G401 (cell line): ENCODE data around the gene ATP9B. TPM values are rescaled to one million over a fixed set of nuclear protein-coding genes. Genes with fewer than 3 reads are reported as not detected.
"Not testable (repeated sequence)": the region's sequence is repeated elsewhere in the genome, so short reads cannot be mapped to it uniquely, and the experiment has no call there.

Experiments used
- DNase-seq: peaks from one replicate; pipeline ENCODE4 v3.0.0-alpha.2; 2015; ENCODE audit warnings: low spot score
- in situ Hi-C: cut with HindIII; loops from 2 replicates; pipeline ENCODE4 v1.10.0; 2016; ENCODE audit warnings: low sequenced_read_pairs, mixed read lengths
- total RNA-seq: library from RNA; depleted of rRNA; stranded (reverse); fragments of >200 nt; shearing (Covaris generic); gene quantifications from 2 replicates; pipeline ENCODE4 v1.2.3, GENCODE V29; 2014

ATP9B gene
- total RNA-seq, 1 experiment from 2014 or later = 16.3 TPM

GRCh38 chr18:79068341-79068936 is 755 bp upstream of the ATP9B start:
- in situ Hi-C loops = no loop called here
- DNase-seq = peak; percentile 44

GRCh38 chr18:79069717-79070151 is 540 bp downstream of the ATP9B start:
- in situ Hi-C loops = no loop called here
- peak; percentile 23 for DNase-seq

- DNase-seq = peak; percentile 2
- in situ Hi-C loops = no loop called here
Measured at GRCh38 chr18:79070486-79070885, 1.3 kb downstream of the ATP9B start.

GRCh38 chr18:79071037-79071436 is 1.8 kb downstream of the ATP9B start:
- in situ Hi-C loops = no loop called here
- no peak for DNase-seq

GRCh38 chr18:79071503-79072210 is 2.5 kb downstream of the ATP9B start:
- in situ Hi-C loops = no loop called here

GRCh38 chr18:79072655-79073054 is 3.5 kb downstream of the ATP9B start:
- DNase-seq, in situ Hi-C loops: not testable (repeated sequence)

More at GRCh38 chr18:79071503-79072210, 2.5 kb downstream of the ATP9B start:
- no peak for DNase-seq

- DNase-seq = no peak
- in situ Hi-C loops = no loop called here
Measured at GRCh38 chr18:79077181-79077580, 8.0 kb downstream of the ATP9B start.

- DNase-seq, in situ Hi-C loops: not testable (repeated sequence)
Measured at GRCh38 chr18:79078791-79079190, 9.6 kb downstream of the ATP9B start.

GRCh38 chr18:79092874-79093273 is 23.7 kb downstream of the ATP9B start:
- DNase-seq = no peak
- in situ Hi-C loops = no loop called here

- in situ Hi-C loops = no loop called here
- DNase-seq = no peak
Measured at GRCh38 chr18:79093986-79094385, 24.8 kb downstream of the ATP9B start.

GRCh38 chr18:79095216-79095615 is 26.0 kb downstream of the ATP9B start:
- DNase-seq = no peak

GRCh38 chr18:79100944-79101343 is 31.8 kb downstream of the ATP9B start:
- DNase-seq = no peak
- in situ Hi-C loops = no loop called here

More at GRCh38 chr18:79095216-79095615, 26.0 kb downstream of the ATP9B start:
- in situ Hi-C loops = no loop called here

GRCh38 chr18:79102886-79103285 is 33.7 kb downstream of the ATP9B start:
- DNase-seq = no peak
- in situ Hi-C loops = no loop called here

- DNase-seq = no peak
- in situ Hi-C loops = no loop called here
Measured at GRCh38 chr18:79104137-79104536, 34.9 kb downstream of the ATP9B start.

GRCh38 chr18:79105455-79105854 is 36.3 kb downstream of the ATP9B start:
- in situ Hi-C loops = no loop called here
- no peak for DNase-seq

- in situ Hi-C loops = no loop called here
- DNase-seq = no peak
Measured at GRCh38 chr18:79106084-79106483, 36.9 kb downstream of the ATP9B start.

GRCh38 chr18:79107886-79108285 is 38.7 kb downstream of the ATP9B start:
- in situ Hi-C loops = no loop called here
- no peak for DNase-seq

- in situ Hi-C loops = no loop called here
- DNase-seq = no peak
Measured at GRCh38 chr18:79108549-79109215, 39.5 kb downstream of the ATP9B start.

GRCh38 chr18:79111483-79111882 is 42.3 kb downstream of the ATP9B start:
- in situ Hi-C loops = no loop called here
- DNase-seq = no peak

- in situ Hi-C loops = no loop called here
- no peak for DNase-seq
Measured at GRCh38 chr18:79117385-79117784, 48.2 kb downstream of the ATP9B start.
